DMS 273 (cell line): ENCODE data around the gene C12orf56.
"Not testable (repeated sequence)": the region's sequence is repeated elsewhere in the genome, so short reads cannot be mapped to it uniquely, and the experiment has no call there.

Experiments
- DNase-seq: peaks from one replicate; lab custom pipeline; 2025; ENCODE audit not compliant: unreplicated experiment; lab: John Stamatoyannopoulos, UW

C12orf56 gene

DNA sequence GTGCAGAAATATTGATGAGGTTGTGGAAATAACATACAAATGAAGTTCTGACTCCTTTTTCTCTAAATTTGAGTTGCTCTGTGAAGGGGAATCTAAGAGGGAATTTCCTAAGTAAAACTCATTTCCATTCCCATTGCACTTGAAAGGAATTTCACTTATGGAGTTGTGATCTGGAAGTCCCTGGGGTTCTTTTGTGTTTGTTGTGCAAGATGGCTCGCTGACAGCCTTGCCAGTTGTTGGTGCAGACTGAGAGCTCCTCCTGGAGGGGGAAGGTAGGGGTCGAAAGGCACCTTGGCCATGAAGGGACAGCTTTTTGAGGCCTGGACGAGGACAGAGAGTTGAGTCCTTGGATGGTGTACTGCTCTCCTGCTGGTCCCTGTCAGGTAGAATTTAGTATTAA is 72.0 kb downstream of the C12orf56 start:
- peak; percentile 1 for DNase-seq

DNA sequence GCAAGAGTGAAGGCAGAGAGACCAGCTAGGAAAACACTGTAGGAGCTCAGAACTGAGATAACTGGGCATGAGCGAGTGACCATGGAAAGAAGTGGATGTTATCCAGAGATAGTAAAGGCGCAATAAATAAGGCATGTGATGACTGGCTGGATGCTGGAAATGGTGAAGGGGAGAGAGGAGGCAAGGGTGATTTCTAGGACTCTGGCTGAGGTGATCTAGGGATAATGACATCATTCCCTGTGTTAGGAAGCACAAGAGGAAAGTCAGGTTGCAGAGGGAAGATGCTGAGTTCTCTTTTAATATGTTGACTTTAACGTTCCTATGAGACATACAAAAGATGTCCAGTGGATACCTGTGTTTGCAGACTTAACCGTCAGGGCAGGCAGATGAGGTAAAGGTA is 78.7 kb downstream of the C12orf56 start:
- no peak for DNase-seq

DNA sequence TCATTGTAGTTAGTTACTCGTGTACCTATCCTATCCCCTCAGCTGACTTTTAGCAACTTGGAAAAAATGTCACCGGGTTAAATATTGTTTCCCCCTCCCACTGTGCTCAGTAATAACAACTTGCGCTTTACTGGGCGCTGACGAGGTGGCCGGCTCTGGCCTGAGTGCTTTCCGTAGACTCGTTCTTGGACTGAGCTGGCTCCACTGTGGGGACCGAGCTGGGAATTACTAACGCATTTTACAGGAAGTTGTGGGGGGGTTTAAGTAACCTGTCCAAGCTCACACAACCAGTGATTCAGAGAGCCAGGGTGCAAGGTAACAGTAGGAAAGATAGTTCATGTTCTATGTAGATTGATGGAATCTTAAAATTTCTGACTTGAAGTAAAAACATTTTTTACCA is 86.0 kb downstream of the C12orf56 start:
- DNase-seq: no peak

DNA sequence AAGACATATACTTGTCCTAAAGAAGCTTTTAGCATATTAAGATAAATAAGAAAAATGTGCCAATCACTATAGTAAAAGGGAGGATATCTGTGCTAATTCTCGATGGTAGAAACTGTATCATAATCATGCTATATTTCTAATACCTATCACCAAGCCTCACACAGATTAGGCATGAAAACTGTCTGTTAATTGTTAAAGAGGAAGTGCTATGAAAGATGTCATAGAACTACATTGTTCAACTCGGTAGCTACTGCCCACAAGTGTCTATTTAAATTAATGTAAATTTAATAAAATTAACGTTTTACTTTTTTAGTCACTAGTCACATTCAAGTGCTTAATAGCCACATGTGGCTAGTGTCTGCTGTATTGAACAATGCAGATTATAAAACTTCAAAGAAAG is 90.9 kb downstream of the C12orf56 start:
- no peak for DNase-seq

DNA sequence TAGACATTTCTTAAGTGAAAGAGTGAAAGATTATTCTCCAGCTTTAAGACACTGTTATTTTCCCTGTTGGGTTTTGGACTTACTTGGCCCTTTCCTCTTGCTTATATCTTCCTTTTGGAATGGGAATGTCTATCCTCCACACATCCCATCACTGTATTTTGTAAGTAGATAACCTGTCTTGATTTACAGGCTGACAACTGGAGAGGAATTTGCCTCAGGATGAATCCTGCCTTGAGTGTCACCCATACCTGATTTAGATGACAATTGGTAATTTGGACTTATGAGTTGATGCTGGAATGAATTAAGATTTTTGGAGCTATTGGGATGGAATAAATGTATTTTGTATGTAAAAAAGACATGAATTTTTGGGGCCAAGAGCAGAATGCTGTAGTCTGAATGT is 94.3 kb downstream of the C12orf56 start:
- no peak for DNase-seq

DNA sequence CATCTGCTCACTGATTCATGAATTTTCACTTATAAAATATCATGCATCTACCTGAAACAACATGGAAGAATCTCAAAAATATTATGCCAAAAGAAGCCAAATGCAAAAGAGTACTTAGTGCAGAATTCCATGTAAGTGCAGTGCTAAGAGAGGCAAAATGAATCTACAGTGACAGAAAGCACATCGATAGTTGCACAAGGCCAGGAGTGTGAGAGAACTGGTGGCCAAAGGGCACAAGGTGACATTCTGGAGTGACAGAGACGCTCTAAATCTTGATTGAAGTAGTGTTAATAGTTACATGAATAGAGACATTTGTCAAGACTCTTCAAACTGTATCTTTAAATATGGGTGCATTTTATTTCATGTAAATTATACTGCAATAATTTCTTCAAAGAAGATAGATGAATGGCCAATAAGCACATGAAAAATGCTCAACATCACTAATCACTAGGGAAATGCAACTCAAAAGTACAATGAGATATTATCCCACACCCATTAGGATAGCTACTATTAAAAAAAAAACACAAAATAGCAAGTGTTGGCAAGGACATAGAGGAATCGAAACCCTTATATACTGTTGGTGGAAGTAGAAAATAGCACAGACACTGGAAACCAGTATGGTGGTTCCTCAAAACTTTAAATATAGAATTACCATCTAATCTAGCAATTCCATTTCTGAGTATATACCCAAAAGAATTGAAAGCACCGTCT is 96.7 kb downstream of the C12orf56 start:
- DNase-seq: no peak

DNA sequence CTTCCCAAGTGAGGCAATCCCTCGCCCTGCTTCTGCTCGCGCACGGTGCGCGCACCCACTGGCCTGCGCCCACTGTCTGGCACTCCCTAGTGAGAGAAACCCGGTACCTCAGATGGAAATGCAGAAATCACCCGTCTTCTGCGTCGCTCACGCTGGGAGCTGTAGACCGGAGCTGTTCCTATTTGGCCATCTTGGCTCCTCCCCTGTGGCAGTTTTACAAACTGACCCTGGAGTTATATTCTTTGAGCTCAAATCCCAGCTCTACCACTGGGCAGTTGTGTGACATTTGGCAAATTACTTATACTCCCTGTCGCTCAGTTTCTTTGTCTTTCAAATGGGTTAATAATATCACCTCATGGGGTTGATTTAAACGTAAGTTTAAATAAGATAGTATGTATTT is 97.4 kb downstream of the C12orf56 start:
- DNase-seq: not testable (repeated sequence)

DNA sequence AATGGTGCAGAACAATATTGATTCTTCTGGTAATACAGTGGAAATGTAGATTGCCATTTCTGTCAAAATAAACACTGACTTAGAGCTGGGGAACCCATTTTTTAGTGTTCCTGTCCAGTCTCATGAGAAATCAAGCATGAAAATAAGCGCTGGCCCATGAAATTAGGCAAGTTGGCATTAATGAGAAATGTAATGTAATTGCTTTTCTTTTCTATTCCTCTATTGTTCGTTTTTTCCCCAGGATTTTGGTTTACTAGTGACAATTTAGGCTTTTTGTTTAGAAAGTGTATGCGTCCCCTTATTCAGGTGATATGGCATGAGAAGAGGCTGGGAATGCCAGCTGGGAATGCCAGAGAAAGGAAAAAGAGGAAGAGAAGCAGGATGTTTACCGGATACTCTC is 104.0 kb downstream of the C12orf56 start:
- no peak for DNase-seq

DNA sequence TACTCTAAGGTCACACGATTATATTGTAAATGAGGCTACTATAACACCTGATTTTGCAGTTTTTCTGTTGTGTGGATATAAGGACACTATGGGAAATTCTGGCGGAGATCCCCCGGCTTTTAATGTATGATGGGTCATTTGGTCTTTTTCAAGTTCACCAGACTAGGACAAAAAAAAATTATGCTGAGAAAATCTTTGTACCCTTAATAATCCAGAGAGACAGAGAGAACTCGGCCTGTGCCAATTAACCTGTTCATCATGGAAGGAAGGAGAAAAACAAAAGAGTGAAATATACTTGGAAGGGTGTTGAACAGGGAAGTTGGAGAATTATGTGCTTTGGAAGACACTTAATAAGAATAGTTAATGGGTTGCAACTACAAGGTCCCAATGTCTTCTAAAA is 106.3 kb downstream of the C12orf56 start:
- DNase-seq: no peak

DNA sequence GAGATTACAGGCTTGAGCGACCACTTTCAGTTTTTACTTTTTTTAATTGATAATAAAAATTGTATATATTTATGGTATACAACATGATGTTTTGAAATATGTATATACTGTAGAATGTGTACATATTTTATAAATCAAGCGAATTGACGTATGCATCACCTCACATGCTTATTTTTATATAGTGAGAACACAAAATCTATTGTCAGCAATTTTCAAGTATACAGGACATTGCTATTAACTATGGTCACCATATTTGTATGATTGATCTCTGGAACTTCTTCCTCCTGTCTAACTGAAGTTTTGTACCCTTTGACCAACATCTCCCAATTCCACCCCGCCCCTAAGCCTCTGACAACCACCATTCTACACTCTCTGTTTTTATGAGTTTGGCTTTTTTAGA is 112.1 kb downstream of the C12orf56 start:
- DNase-seq: no peak

DNA sequence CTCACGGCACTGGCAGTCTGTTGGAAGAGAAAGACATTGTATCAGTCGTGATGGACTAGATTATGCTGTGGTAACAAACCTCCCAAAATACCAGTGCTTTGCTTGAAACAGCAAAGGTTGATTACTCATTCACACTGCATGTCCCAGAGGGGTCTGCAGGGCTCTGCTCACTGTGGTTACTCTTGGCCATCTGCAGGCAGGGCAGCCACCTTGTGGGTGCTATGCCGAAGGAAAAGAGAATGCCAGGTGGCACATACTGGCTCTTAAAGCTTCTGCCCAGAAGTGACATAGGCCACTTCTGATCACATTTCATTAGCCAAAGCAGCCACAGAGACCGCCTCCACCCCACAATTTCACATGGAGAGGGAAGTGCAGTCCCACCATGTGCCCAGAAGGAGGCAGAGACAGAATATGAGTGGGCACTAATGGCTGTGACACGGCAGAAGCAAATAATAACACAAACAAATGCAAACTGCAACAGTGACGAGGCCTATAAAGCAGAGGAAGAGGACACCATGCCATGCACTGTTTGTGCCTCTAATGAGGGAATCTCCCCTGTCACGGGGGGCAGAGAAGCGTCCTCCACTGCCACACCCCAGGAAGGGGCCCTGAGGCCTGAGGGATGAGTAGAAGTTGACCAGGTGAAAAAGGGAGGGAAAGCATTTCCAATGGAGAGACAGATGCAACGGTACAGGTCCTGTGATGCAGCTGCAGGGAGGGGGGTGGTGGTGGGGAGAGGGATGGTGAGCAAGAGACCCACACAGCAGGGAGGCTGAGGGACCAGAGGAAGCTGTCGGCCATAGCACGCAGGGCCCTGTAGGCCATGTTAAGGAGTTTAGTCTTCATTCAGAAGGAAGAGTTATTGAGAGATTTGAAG is 116.8 kb downstream of the C12orf56 start:
- DNase-seq: peak; percentile 43

DNA sequence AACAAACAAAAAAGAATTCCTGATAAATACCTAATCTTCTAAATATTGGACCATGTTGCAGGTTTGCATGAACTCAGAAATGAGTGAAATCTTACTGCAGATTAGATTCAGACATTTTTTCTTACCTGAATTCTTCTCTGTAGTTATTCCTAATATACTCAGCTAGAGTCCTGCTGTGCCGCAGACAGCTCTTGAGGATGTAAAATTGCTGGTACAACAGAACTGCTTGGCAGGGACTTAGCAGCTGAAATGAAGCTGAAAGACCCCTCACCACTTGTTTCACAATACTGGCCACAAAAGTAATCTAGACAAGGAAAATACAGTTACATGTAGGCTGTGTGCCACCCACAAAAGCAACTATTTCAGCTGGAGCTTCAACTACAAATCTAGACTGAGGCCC is 120.1 kb downstream of the C12orf56 start:
- DNase-seq: no peak

DNA sequence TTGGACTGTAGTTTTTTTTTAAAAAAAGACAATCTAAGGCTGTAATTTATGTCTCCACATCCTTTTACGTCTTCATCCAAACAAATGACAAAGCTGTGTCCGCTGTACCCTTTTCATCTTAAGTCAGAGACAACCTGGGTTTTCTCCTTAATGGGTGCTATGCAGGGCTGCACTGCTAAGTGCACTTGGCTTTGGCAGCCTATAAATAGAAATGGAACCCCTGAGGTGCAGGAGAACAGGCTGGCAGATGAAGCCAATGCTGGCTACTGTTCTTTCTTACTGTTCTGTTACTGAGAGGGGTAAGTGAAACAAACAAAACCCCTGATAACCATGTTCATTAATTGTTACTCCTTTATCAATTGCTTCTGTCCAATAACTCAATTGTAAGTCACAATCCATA is 121.4 kb downstream of the C12orf56 start:
- DNase-seq: no peak

DNA sequence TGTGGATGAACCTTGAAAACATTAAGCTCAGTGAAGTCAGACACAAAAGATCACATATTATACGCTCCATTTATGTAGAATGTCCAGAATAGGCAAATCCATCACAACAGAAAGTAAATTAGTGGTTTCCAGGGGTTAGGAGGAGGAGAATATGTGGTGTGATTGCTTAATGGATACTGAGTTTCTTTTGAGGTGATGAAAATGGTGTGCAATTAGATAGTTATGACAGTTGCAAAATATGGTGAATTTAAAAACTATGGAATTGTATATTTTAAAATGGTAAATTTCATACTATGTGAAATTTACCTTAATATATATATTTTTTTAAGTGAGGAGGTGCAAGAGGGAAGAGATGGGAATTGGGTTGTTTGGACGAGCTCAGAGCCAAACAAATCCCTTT is 122.1 kb downstream of the C12orf56 start:
- DNase-seq: no peak

DNA sequence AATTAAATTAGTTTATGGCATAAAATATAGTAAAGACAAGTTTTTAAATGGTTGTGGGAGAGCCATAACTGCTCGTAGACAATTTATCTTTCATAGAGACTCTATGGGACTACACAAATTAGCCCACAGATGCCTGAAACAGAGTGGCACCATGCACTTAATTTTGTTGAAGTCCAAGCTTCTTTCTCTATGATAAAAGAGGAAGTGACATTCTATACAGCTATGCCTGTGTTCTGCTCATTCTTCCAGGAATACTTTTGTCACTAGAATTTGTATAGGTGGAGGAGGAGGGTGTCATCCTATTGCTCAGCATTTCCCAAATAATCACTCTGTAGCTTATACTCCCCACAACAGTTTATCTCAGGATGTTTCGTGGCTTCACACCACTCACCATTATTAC is 124.7 kb downstream of the C12orf56 start:
- DNase-seq: no peak

DNA sequence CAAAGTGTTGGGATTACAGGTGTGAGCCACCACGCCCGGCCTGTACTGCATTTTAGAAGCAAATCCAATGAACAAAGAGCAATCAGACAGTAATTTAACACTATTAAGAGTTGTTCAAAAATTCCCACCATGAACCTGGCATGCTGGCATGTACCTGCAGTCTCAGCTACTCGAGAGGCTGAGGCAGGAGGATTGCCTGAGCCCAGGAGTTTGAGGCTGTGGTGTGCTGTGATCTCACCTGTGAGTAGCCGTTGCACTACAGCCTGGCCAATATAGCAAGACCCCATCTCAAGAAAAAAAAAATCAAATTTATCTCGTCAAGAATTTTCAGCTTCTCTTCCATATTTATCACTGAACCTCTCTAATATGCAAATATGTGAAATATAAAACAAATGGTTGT is 128.7 kb downstream of the C12orf56 start:
- no peak for DNase-seq

DNA sequence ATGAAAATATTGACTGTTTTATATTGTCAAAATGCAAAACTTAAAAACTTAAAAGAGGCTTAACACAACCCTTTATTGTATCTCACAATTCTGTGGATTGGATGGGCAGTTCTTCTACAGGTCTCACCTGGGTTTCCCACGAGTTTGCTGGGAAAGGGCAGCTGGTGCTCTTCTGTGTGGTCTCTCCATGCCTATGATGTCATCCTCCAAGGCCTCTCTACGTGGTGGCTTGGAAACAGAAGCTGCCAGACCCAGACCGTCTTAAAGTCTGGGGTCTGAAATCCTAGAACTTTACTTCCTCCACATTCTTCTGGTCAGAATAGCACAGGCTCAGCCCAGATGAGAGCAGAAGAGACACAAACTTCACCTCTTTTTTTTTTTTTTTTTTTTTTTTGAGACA is 132.0 kb downstream of the C12orf56 start:
- peak; percentile 24 for DNase-seq

DNA sequence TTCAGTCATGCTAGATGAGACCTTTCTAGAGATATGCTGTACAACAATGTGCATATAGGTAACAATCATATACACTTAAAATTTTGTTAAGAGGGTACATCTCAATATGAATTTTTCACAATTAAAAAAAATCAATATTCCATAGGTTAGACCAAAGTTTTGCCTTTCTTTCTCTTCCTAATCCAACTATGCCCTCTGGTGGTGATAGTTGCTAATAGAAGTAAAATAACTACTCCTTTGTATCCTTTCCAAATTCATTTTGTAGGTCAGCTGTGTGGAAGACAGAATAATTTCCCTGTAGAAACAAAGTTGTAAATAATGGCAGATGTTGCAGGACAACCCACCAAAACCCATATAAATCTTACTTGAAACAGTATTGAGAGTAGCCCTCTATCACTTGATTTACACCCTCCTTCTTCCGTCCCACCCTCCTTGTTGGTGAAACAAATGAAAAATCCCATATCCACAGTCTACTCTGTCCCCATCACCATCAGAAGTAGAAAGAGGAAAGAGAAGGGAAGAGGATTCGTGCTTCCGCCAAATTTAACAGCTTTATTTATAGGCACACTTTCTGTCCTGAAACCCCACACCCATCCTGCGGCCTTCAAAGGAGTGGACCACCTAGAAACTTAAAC is 134.3 kb downstream of the C12orf56 start:
- peak; percentile 76 for DNase-seq

DNA sequence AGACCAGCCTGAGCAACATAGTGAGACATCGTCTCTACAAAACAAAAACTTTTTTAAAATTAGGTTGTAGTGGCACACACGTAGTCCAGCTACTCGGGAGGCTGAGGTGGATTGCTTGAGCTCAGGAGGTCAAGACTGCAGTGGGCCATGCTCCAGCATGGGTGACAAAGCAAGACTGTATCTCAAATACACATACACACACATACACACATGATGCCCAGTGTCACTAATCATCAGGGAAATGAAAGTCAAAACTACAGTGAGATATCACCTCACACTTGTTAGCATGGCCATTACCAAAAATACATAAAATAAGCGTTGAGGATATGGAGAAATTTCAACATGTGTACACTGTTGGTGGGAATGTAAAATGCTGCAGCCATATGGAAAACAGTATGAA is 135.3 kb downstream of the C12orf56 start:
- no peak for DNase-seq

DNA sequence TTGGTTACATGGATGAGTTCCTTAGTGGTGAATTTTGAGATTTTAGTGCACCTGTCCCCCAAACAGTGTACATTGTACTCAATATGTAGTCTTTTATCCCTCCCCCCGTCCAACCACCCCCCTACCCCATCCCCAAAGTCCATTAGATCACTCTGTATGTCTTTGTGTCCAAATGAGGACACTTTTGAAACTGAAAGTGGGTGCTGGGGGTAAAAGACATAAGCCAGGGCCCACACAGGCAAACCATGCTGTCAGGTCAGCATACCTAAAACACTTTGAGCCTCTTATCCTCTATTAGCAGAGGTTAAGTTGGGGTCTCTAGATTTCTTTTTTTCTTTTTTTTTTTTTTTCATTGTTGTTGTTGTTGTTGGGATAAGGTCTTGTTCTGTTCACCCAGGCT is 137.2 kb downstream of the C12orf56 start:
- DNase-seq: no peak

DNA sequence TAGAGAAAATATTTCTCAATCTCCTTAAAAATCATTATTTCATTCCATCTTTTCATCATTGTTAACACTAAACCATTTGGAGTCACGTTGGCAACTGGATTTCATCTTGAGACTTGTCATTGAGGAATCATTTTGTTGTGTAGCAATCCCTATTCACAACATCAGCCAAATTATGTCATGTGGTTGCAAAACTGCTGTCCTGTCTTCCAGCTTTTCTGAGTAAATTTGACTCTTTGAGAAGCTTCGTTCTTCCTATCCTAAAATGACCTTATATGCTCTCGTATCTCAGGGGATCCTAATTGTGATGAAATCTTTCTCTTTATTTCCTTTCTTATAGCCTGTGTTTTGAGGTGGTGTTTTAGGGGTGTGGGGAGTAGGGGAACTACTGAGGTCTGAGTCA is 137.9 kb downstream of the C12orf56 start:
- DNase-seq: no peak

DNA sequence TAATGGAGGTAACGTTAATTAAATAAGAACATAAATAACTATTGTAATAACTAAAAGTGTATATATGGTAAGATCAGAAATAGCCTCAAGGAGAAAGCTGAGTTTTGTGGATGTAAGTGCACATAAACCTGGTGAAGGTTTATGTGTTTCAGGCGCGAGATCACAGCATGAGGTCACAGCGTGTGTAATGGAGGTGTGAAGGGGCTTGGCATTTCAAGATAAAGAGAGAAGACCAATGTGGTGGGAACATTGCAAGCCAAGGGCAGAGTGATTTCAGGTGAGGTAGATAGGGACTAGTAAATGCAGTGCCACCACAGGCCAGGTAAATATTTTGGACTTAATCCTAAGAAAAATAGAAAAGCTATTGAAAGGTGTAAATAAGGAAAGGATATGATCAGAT is 146.7 kb downstream of the C12orf56 start:
- no peak for DNase-seq
